Transverse colon (tissue), 4 donors: Measurements from ENCODE around the gene SHB.

Experiments
- CTCF ChIP-seq, 5 experiments: fragments of 200-600 bp in 3 of 5; fragments of 450-650 bp in 2 of 5; sonication (generic) in 3 of 5; IDR thresholded peaks; 1 replicate in 2 of 5; 2 replicates in 3 of 5; pipeline ENCODE4 v1.5.1; 2016 to 2017; ENCODE audit warnings: antibody characterized with exemption in 5 of 5, inconsistent platforms in 3 of 5, mild to moderate bottlenecking in 2 of 5, moderate library complexity in 1 of 5
- EP300 ChIP-seq: sonication (generic); formaldehyde crosslinking; IDR thresholded peaks from one replicate; pipeline ENCODE4 v1.6.1; 2017; ENCODE audit warnings: antibody characterized with exemption, low read depth
- POLR2A ChIP-seq: fragments of 450-650 bp; IDR thresholded peaks from one replicate; pipeline ENCODE4 v1.6.1; 2016; ENCODE audit warnings: antibody characterized with exemption, mild to moderate bottlenecking, moderate library complexity
- POLR2AphosphoS5 ChIP-seq, 3 donors: sonication (generic); formaldehyde crosslinking; IDR thresholded peaks; one replicate each; pipeline ENCODE4 v1.6.1; 2016; ENCODE audit warnings: antibody characterized with exemption in 3 of 3

DNA sequence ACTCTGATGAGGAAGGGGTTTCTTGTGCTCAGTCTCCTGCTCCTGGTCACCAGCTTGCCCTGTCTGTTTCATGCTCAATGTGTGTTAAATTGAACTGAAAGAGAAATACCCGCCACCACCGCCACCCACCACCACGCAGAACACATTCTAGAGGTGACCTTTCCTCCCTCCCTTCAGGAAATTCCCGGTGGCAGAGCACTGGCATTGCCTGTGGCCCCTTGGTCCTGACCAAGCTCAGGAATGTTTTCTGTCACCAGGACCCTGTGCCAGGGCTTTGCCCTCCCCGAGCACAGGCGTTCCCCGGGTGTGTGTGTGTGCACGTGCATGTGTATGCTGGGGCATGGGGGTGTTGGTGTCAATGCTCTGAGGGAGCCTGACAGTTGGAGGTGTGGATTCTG is 154.9 kb downstream of the SHB start:
- no peak for TF ChIP-seq CTCF (IDR thresholded peaks at IDR 0.05)
- no peak for TF ChIP-seq POLR2A
- no peak for TF ChIP-seq POLR2AphosphoS5 (IDR thresholded peaks at IDR 0.05)
- TF ChIP-seq EP300, result no peak
